Islet of Langerhans (tissue), 1 donor: ENCODE results near the gene TTC28.
"Not testable (repeated sequence)": the region's sequence is repeated elsewhere in the genome, so short reads cannot be mapped to it uniquely, and the experiment has no call there.

ENCODE experiments used
- FAIRE-seq: peaks from one replicate; lab custom pipeline; 2011; peaks lifted over from hg19 to GRCh38; lab: Jason Lieb, UNC

Gene TTC28

DNA sequence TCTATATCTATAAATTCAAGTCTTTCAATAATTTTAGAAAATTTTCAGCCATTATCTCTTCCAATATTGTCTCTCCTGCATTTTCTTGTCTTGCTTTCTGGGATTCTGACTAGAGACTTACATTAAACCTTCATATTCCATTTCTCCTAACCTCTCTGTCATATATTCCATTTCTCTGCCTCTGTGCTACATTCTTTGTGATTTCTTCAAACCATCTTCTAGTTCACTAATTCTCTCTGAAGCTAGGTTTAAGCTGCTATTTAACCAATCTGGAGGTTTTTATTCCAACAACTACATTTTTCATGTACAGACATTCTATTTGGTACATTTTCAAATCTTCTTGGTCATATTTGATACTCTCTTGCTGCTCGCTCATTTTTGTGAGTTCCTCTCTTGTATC lies 122.5 kb downstream of the TTC28 start:
- no peak for FAIRE-seq

DNA sequence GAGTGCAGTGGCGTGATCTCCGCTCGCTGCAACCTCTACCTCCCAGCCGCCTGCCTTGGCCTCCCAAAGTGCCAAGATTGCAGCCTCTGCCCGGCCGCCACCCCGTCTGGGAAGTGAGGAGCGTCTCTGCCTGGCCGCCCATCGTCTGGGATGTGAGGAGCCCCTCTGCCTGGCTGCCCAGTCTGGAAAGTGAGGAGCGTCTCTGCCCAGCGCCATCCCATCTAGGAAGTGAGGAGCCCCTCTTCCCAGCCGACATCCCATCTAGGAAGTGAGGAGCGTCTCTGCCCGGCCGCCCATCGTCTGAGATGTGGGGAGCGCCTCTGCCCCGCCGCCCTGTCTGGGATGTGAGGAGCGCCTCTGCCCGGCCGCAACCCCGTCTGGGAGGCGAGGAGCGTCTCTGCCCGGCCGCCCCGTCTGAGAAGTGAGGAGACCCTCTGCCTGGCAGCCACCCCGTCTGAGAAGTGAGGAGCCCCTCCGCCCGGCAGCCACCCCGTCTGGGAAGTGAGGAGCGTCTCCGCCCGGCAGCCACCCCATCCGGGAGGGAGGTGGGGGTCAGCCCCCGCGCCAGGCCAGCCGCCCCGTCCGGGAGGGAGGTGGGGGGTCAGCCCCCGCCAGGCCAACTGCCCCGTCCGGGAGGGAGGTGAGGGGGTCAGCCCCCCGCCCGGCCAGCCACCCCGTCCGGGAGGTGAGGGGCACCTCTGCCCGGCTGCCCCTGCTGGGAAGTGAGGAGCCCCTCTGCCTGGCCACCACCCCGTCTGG lies 126.4 kb downstream of the TTC28 start:
- FAIRE-seq, result not testable (repeated sequence)

DNA sequence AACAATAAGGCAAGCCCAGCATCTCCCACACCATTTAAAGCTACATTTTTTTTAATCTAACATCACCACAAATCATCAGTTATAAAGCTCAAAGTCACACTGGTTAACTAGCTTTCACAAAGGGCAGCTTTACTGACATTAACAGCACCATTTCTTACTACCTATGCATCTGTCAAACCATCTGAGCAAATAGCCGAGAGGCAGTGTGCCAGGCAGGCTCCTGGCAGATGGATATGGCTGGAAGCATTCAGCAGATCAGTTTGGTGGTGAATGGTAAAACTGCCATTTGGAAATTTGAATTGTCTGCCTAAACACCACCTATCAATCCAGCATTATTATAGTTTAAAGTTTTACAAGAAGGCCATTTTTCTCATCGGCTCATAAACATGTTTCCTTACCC lies 131.2 kb downstream of the TTC28 start:
- FAIRE-seq, result no peak

DNA sequence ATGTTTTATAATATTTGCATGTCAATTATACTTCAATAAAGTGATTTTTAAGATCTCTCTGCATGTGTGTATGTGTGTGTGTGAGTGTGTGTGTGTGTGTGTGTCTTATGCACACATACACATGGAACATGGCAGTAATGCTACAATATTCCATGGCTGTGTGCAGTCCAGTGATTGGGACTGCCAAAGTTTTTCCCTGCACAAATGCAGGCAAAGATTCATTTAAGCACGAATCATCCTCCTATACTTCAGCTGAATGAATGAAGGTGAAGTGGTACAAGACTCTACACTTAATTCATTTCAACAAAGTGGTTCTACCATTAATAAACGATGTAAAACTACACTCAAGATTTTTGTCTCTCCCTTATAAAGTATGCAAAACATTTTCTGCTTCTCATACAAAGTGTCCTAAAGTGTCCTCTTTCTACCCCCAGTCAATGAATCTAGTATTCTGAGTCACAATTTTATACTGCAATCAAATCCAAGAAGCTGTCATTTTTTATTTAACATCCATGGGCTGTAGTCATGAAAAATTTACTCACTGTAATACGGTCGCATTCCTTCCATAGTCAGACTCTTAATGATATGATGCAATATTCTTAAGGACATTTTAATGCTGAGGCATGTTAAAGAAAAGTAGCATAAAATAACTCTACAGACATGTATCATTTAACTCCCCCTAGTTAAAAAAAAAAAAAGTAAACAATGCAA lies 132.4 kb downstream of the TTC28 start:
- FAIRE-seq, result no peak

DNA sequence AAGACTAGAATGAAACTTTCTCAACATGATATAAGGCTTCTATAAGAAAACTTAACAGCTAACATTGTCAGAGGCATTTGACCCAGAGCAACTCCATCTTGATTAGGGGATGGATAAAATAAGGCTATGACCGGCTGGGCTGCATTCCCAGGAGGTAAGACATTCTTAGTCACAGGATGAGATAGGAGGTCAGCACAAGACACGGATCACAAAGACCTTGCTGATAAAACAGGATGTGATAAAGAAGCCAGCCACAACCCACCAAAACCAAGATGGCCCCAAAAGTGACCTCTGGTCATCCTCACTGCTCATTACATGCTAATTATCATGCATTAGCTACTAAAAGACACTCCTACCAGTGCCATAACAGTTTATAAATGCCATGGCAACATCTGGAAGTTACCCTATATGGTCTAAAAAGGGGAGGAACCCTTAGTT lies 135.2 kb downstream of the TTC28 start:
- FAIRE-seq, result no peak

DNA sequence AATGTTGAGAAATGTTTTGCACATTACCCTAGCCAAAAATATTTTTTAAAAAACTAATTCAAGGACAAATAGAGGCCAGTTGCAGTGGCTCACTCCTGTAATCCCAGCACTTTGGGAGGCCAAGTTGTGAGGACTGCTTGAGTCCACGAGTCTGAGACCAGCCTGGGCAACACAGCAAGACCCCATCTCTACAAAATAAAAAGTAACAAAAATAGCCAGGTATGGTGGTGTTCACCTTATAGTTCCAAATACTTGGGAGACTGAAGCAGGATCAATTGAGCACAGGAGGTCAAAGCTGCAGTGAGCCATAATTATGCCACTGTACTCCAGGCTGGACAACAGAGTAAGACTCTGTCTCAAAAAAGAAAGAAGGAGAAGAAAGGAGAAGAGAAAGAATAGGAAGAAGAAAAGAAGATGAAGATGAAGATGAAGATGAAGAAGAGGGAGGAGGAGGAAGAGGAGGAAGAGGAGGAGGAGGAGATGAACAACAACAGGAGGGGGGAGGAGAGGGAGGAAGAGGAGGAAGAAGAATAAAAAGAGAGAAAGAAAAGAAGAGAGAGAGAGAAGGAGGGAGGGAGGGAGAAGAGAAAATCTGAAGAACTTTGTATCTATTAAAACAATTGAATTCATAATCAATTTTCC lies 136.5 kb downstream of the TTC28 start:
- no peak for FAIRE-seq

DNA sequence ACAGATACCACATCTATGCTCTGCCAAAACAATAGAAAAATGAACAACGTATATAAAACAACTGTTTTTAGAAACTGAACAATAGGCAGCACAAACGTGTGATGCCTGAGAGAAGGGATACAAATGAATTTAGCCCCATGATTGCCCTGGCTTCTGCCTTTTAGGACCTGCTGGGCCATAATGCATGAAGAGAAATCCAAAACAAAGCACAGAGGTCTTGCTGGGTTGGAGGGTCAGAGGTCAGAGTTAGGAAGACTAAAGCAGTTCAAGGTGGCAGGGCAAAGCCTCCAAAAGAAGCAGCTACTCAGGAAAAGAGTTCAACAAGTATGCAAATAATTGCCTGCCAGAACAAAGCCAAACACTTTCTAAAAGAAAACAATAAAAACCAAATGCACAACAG lies 138.5 kb downstream of the TTC28 start:
- FAIRE-seq, result no peak

DNA sequence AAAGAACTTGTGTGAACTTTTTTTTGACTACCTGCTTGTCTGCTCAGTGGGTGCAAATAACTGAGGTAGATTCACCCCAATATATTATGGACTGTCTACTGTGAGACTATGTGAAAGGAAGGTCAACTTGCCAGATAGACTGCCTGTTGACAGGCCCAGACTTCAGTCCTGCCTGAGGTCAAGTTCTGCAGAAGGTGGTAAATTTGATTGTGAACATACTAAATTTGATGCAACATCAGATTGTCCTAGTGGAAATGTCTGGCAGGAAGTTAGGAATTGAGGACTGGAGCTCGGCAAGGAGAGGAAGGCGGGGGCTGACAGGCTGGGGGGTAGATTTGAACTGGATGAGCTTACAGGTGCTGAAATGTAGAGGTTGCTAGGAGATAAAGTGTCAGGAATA lies 140.7 kb downstream of the TTC28 start:
- FAIRE-seq, result no peak

DNA sequence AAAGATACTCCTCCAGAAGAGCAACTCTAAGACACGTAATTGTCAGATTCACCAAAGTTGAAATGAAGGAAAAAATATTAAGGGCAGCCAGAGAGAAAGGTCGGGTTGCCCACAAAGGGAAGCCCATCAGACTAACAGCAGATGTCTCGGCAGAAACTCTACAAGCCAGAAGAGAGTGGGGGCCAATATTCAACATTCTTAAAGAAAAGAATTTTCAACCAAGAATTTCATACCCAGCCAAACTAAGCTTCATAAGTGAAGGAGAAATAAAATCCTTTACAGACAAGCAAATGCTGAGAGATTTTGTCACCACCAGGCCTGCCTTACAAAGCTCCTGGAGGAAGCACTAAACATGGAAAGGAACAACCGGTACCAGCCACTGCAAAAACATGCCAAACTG lies 149.1 kb downstream of the TTC28 start:
- FAIRE-seq, result not testable (repeated sequence)

DNA sequence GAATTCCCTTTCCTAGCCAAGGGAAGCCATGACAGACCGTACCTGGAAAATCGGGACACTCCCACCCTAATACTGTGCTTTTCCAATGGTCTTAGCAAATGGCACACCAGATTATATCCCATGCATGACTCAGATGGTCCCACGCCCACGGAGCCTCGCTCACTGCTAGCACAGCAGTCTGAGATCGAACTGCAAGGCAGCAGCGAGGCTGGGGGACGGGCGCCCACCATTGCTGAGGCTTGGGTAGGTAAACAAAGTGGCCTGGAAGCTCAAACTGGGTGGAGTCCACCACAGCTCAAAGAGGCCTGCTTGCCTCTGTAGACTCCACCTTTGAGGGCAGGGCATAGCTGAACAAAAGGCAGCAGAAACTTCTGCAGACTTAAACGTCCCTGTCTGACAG lies 150.5 kb downstream of the TTC28 start:
- FAIRE-seq, result not testable (repeated sequence)

DNA sequence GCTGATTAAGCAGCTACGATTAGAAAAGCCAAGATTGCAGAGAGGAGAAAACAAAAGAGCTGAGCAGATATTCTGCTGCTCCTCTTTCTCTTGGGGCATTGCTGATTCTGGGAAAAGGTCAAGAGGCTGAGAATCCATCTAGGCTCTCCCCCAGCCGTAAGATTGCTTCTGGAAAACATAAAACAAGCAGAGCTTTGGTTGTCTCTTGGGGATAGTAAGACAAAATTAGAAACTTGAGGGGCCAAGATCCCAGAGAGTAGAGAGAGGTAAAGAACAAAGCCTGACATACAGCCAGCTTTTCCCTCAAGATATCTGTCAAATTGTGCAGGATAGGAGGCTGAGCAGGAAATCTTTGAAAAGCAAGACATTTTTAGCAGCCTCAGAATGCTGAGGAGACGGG lies 158.2 kb downstream of the TTC28 start:
- no peak for FAIRE-seq

DNA sequence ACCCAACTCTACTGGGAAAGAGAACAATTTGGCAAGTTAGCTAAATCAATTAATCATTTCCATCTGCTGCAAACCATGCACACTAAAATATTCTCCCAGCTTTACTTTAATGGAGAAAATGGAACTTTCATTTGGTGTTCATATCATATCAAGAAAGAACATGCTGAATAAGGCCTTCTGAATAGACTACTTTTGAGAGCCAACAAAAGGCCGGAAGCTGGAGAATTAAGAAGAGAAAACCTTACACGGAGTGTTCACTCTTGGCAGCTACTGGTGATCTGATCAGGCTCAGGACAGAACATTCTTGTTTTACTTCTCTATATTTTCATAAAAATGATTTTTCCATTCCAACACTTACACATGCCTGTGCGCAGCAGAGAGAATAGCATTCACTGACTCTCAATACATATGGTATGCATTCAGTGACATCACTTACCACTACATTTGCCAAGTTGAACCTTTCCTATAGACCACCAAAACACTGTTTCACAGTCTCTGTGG lies 165.3 kb downstream of the TTC28 start:
- no peak for FAIRE-seq

DNA sequence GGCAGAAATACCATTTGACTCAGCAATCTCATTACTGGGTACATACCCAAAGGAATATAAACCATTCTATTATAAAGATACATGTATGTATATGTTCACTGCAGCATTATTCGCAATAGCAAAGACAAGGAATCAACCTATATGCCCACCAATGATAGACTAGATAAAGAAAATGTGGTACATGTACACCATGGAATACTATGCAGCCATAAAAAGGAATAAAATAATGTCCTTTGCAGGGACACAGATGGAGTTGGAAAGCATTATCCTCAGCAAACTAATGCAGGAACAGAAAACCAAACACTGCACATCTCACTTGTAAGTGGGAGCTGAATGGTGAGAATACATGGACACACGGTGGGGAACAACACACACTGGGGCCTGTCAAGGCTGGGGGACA lies 167.3 kb downstream of the TTC28 start:
- FAIRE-seq, result not testable (repeated sequence)

DNA sequence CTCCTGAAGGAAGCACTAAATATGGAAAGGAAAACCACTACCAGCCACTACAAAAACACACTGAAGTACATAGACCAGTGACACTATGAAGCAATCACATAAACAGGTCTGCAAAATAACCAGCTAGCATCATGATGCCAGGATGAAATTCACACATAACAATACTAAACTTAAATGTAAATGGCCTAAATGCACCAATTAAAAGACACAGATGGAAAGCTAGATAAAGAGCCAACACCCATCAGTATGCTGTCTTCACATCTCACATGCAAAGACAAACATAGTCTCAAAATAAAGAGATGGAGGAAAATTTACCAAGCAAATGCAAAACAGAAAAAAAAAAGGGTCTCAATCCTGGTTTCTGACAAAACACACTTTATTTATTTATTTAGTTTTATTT lies 171.7 kb downstream of the TTC28 start:
- no peak for FAIRE-seq

DNA sequence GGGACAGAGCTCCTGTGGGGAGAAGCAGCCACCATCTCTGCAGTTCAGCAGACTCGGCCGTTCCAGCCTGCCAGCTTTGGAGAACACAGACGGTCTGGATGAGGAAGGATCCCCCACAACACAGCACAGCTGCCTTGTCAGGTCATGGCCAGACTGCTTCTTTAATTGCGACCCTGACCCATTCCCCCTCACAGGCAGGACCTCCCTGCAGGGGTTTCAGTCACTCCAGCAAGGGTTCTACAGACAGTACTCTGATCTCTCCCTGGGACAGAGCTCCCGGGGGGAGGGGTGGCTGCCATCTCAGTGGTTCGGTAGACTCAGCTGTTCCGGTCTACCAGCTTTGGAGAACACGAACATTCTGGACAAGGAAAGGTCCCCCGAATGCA lies 173.5 kb downstream of the TTC28 start:
- no peak for FAIRE-seq

DNA sequence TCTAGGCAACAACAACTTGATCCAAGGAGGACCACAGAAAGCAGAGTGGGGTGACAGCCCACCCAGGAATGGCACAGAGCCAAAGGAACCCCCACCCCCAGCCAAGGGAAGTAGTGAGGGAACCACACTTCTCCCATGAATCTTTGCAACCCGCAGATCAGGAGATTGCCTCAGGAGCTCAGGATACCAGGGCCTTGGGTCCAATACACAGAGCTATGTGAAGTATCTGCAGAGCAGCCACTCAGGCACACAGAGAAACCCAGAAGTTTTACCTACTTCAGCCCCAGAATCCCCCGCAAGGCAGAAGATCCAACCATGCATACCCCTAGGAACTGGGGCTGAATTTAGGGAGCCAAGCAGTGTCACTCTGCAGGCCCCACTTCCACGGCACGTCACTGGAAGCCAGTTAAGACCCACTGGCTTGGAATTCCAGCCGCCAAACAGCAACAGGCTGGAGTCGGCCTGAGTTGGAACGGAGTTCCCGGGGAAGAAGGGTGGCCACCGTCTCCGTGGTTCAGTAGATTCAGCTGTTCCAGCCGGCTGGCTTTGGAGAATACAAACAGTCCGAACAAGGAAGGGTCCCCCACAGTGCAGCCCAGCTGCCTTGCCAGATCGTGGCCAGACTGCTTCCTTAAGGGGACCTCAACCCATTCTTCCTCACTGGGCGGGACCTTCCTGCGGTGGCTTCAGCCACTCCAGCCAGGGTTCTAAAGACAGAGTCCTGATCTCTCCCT lies 174.1 kb downstream of the TTC28 start:
- no peak for FAIRE-seq

DNA sequence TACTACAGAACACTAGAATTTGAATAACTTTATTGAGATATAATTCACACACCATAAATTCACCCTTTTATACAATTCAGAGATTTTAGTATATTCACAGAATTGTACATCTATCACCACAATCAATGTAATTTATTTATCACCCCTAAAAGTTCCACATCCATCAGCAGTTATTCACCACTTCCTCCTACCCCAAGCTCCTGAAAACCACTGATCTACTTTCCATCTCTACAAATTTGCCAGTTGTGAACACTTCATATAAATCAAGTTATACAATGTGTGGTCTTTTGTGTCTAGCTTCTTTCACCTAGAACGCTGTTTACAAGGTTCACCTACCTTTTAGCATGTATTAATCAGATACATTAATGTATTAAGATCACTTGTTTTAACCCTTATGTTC lies 179.6 kb downstream of the TTC28 start:
- no peak for FAIRE-seq

DNA sequence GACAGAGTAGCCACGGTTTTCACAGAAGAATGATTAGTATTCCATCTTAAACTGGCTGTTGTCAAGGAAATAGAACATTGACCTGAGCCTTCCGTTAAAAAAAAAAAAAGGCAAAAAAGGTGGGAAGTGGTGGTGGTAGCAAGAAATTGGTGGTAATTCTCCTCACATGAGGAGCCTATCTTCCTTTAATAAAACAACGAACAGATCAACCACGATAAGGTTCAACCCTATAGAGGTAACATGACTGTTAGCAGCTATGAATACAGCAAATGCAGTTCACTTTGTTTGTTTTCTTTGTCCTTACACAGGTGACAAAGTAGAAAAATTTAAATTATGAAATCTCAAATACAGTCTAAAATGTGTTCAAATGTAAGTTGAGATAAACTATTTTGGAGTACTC lies 181.6 kb downstream of the TTC28 start:
- FAIRE-seq, result no peak

DNA sequence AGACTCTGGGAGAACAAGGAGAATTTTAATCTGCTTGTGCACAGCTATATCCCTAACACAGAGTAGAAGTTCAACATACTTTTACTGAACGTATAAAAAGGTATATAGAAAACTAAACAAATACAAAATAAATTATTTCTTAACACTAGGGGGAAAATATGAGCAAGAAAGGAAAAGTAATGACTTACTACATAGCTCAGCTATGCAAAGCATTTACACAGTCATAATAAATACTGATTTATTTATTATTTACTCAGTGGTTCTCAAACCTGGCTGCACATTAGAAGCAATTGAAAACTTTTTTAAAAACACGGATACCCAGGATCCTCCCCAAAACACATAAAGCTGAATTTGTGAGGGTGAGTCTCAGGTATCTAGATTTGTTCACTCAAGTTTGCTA lies 182.5 kb downstream of the TTC28 start:
- no peak for FAIRE-seq

DNA sequence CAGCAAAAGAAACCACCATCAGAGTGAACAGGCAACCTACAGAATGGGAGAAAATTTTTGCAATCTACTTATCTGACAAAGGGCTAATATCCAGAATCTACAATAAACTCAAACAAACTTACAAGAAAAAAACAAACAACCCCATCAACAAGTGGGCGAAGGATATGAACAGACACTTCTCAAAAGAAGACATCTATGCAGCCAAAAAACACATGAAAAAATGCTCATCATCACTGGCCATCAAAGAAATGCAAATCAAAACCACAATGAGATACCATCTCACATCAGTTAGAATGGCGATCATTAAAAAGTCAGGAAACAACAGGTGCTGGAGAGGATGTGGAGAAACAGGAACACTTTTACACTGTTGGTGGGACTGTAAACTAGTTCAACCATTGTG lies 188.4 kb downstream of the TTC28 start:
- FAIRE-seq, result not testable (repeated sequence)

DNA sequence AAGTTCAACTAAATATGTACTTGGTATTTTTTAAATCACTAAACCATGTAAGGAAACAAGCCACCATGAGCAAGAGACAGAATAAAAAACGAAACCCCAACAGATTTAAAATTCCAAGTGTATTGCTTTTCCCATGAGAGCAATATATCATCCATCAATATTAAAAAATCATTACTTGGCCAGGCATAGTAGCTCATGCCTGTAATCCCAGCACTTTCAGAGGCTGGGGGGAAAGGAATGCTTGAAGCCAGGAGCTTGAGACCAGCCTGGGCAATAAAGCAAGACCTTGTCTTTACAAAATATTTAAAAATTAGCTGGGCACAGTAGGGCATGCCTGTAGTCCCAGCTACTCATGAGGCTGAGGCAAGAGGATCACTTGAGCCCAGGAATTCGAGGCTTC lies 190.8 kb downstream of the TTC28 start:
- FAIRE-seq, result no peak

DNA sequence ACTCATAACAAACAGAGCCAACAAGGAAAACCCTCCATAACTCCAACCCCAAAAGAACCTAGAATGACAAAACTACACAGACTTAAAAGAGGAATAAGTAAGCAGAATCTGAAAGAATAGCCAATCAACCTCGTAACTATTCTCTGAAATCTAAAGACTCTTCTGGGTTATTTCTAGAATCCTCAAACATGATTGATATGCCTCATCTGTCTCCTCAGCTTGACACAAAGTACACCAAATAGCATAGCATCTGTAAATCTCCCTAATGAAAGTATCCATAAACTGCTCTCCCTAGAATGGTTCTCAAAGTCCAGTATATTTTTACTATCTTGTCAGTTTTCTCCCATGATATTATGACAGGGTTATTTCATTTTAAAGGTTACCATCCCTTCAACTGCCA lies 195.0 kb downstream of the TTC28 start:
- no peak for FAIRE-seq

DNA sequence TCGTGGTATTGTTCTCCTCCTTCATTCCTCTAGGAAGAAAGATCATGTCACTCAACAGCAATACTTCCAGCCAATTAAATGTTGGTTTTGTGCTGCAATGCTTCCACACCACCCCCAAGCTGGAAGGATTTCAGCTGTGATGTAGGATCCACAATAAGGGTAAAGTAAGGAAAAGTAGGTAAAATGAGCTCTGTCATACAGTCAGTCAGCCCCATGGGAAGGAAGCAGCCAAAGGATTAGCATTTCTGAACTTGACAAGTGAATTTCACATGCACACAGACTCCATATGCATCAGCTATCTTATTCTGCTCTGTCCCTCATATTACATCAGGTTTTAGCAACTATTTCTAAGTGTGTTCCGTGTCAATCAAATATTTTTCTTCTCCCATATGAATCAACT lies 197.9 kb downstream of the TTC28 start:
- FAIRE-seq, result no peak
